ENCODE data around the gene PGLYRP4.
A peak's percentile ranks its signal among the peaks of the same experiment; 100 is the strongest.

PGLYRP4 gene

GRCh38 chr1:153358691-153358975 is 10.0 kb upstream of the PGLYRP4 start:
- no peak for DNase-seq (ENCODE audit: low read depth in 1 of 2, low spot score in 1 of 2)
- in situ Hi-C loops (cut with HindIII; ENCODE audit: low pct_unique_long_range_greater_than_20kb, low sequenced_read_pairs) = no loop called here
- no peak for TF ChIP-seq JUND (IDR thresholded peaks at IDR 0.05; ENCODE audit: low read depth)

GRCh38 chr1:153357853-153358690 is 9.4 kb upstream of the PGLYRP4 start, which contains the start of gene S100A9:
TSS of gene S100A9 (plus strand) at chr1:153357854. CDS start at chr1:153358284, 430 bp downstream.
- no peak for TF ChIP-seq JUND (IDR thresholded peaks at IDR 0.05; ENCODE audit: low read depth)
- DNase-seq (ENCODE audit: low read depth in 1 of 2, low spot score in 1 of 2) = no peak
- in situ Hi-C loops (cut with HindIII; ENCODE audit: low pct_unique_long_range_greater_than_20kb, low sequenced_read_pairs) = no loop called here

- peak; percentile 48 to 72 for DNase-seq (ENCODE audit: low read depth in 1 of 2, low spot score in 1 of 2)
- in situ Hi-C loops (cut with HindIII; ENCODE audit: low pct_unique_long_range_greater_than_20kb, low sequenced_read_pairs) = no loop called here
- no peak for TF ChIP-seq JUND (IDR thresholded peaks at IDR 0.05; ENCODE audit: low read depth)
Measured at GRCh38 chr1:153357076-153357852, 8.6 kb upstream of the PGLYRP4 start.

GRCh38 chr1:153356392-153357075 is 7.9 kb upstream of the PGLYRP4 start:
- TF ChIP-seq JUND (IDR thresholded peaks at IDR 0.05; ENCODE audit: low read depth) = no peak
- peak; percentile 50 to 51 for DNase-seq (ENCODE audit: low read depth in 1 of 2, low spot score in 1 of 2)
- in situ Hi-C loops (cut with HindIII; ENCODE audit: low pct_unique_long_range_greater_than_20kb, low sequenced_read_pairs) = no loop called here

GRCh38 chr1:153355445-153356071 is 6.9 kb upstream of the PGLYRP4 start:
- TF ChIP-seq JUND (IDR thresholded peaks at IDR 0.05; ENCODE audit: low read depth) = no peak
- in situ Hi-C loops (cut with HindIII; ENCODE audit: low pct_unique_long_range_greater_than_20kb, low sequenced_read_pairs) = no loop called here
- peak; percentile 85 to 96 for DNase-seq (ENCODE audit: low read depth in 1 of 2, low spot score in 1 of 2)

- no peak for DNase-seq (ENCODE audit: low read depth in 1 of 2, low spot score in 1 of 2)
- in situ Hi-C loops (cut with HindIII; ENCODE audit: low pct_unique_long_range_greater_than_20kb, low sequenced_read_pairs) = no loop called here
- no peak for TF ChIP-seq JUND (IDR thresholded peaks at IDR 0.05; ENCODE audit: low read depth)
Measured at GRCh38 chr1:153354515-153355193, 6.0 kb upstream of the PGLYRP4 start.

GRCh38 chr1:153353226-153353947 is 4.7 kb upstream of the PGLYRP4 start:
- in situ Hi-C loops (cut with HindIII; ENCODE audit: low pct_unique_long_range_greater_than_20kb, low sequenced_read_pairs) = no loop called here
- no peak for TF ChIP-seq JUND (IDR thresholded peaks at IDR 0.05; ENCODE audit: low read depth)
- DNase-seq (ENCODE audit: low read depth in 1 of 2, low spot score in 1 of 2) = peak; percentile 55 to 57

DNA sequence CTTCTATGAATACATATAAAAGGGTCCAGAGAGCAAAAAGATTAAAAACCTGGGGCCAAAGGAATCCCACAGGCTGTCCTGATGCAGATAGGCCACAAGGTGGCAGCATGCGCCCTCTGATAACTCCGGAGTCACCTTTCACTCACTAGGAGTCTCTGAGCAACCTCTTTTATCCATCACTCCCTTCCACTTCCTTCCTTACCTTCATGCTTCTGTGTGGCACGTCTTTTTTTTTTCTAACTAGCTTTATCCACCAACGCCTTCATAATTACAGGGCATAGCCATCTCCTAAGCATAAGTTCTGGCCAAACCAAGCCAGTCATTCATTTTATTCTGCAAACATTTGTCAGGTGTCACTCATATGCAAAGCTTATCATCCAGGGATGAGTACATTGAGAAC is 3.9 kb upstream of the PGLYRP4 start:
- in situ Hi-C loops (cut with HindIII; ENCODE audit: low pct_unique_long_range_greater_than_20kb, low sequenced_read_pairs) = no loop called here
- no peak for TF ChIP-seq JUND (IDR thresholded peaks at IDR 0.05; ENCODE audit: low read depth)
- DNase-seq (ENCODE audit: low read depth in 1 of 2, low spot score in 1 of 2) = peak; percentile 58 to 79

DNA sequence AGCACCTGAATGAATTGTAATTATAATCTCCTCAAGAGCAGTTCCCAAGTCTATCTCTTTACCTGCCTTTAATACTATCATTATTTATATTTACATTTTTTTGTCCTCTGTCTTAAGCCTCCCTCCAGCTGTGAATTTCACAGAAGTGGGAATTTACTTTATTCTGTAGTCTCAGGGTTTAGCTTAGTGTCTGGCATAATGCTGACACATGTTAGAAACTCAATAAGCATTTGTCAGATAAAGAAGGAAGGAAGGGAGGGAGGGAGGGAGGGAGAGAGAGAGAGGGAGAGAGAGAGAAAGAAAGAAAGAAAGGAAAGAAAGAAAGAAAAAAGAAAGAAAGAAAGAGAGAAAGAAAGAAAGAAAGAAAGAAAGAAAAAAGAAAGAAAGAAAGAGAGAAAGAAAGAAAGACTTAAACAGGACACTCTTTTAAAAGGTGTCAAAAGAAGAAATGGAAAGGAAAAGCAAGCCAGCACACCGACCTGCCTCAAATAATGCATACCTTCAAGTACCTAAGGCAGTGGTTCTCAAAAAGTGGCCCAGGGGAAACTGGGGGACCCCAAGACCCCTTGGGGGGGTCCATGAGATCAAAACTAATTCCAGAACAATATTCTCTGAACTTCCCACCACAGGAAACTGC is 1.8 kb upstream of the PGLYRP4 start:
- TF ChIP-seq JUND (IDR thresholded peaks at IDR 0.05; ENCODE audit: low read depth) = no peak
- no peak for DNase-seq (ENCODE audit: low read depth in 1 of 2, low spot score in 1 of 2)
- in situ Hi-C loops (cut with HindIII; ENCODE audit: low pct_unique_long_range_greater_than_20kb, low sequenced_read_pairs) = no loop called here

DNA sequence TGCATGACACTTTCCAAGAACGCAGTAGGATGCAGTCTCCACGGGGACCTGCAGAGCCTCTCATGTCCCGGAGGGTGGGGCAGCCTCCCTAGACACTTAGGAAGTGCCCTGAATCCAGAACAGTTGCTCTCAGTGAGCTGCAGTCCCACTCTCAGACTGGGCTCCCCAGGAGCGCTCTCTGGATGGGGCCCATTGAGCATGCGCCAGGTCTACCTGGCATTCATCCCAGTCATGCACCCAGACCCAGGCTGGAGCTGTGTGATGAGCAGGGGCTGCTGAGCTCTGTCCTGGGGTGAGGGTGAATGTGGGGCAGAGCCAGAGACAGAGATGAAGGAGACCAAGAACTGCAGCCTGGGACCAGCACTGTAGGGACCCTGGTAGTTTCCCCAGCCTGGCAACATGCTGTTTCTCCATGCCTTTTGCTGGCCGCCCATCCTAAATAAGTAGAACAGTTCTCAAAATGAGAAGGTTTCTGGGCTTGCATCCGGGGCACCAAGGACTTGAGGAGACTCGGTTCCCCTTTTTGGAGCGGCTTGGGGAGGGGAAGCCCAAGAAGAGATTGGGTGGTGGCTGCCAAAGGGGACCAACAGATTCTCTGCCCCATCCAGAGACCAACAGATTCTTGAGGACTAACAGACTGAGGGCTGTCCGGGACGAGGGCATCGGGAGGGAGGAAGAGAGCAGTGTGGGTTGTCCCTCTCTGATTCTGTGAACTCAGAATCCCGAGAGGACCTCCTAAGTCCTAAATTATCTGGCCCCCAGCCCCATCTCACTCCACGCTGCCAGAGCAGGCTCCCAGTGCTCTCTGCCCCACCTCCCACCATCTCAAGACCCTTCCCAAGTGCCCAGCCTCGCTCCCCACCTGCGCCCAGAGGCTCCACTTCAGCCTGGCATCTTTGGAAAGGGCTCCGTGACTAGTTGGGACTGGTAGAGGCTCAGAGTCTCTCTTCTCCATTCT is 1.0 kb upstream of the PGLYRP4 start:
- no peak for TF ChIP-seq JUND (IDR thresholded peaks at IDR 0.05; ENCODE audit: low read depth)
- in situ Hi-C loops (cut with HindIII; ENCODE audit: low pct_unique_long_range_greater_than_20kb, low sequenced_read_pairs) = no loop called here
- no peak for DNase-seq (ENCODE audit: low read depth in 1 of 2, low spot score in 1 of 2)
